Kidney capillary endothelial cell (primary cell): ENCODE results near the gene C6orf136.

Source experiments
- DNase-seq: peaks from one replicate; pipeline ENCODE4 v3.0.0-alpha.2; 2018; ENCODE audit warnings: low spot score

C6orf136 gene

GRCh38 chr6:30646450-30647241, at the start of gene C6orf136:
TSS of gene C6orf136 (plus strand) at chr6:30647133. CDS start at chr6:30647232, 99 bp downstream.
- peak; percentile 90 for DNase-seq

DNA sequence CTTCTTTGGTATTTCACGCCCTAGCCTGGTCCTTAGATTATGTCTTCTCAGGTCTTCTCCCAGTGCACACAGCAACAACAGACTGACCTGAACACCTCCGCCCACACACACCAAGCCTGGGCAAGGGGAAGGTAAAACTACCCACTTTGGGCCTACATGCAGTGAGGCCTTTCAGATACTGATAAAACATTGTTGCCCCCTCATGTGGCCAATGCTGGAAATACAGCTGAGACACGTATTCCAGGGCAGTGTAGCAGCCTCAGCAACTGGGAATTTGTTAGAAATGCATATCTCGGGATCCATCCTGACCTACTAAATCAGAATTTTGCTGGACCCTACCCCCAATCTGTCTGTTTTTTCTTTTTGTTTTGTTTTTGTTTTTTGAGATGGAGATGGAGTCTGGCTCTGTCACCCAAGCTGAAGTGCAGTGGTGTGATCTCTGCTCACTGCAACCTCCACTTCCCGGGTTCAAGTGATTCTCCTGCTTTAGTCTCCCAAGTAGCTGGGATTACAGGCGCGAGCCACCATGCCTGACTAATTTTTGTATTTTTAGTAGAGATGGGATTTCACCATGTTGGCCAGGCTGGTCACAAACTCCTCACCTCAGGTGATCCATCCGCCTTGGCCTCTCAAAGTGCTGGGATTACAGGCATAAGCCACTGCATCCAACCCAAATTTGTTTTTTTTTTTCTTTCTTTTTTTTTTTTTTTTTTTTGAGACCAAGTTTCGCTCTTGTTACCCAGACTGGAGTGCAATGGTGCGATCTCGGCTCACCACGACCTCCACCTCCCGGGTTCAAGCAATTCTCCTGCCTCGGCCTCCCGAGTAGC, 49.4 kb upstream of the C6orf136 start:
- DNase-seq, result peak; percentile 66

GRCh38 chr6:30598912-30599624, 47.9 kb upstream of the C6orf136 start:
- no peak for DNase-seq

DNA sequence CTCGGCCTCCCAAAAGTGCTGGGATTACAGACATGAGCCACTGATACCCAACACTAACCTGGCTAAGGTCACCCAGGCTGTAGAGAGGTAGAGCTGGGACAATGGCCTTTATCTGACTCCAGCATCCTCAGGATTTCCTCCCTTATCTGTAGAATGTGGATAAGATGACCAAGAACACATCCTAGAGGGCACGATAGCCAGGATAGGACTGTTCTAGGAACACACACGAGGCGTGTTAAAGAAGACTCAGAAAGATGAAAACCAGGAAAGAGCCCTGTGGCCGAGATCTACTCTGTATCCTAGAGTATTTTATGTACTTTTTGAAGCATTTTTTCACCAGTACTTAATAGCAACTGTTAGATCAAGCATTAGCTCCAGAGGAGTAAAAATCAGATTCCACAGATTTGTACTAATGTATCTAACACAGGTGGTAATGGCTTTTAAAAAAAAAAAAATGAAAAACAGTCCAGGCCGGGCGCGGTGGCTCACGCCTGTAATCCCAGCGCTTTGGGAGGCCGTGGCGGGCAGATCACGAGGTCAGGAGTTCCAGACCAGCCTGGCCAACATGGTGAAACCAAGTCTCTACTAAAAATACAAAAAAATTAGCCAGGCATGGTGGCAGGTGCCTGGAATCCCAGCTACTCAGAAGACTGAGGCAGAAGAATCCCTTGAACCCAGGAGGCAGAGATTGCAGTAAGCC, 47.2 kb upstream of the C6orf136 start:
- no peak for DNase-seq

DNA sequence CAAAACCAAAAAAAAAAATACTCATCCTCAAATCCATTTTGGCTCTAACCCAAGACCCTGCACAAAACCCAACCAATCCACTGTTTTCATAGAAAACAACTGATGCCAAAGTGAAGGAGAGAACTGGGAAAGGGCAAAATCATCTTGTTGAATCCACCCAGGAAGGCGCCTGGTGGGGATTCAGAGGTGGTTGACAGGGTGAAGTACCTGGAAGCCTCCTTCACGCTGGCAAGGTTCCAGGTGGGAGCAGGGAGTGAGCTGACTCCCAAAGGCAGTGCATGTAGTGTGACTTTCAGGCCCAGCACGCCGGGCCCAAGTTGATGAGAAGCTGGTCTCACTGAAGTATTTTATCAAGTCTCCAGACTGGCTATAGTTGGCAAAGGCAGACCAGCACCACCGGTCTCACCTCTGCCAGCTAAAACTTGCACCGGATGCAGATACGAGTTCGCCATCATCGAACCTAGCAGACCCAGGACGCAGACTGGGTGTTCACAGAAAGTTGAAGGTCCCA, 46.4 kb upstream of the C6orf136 start:
- DNase-seq, result no peak

DNA sequence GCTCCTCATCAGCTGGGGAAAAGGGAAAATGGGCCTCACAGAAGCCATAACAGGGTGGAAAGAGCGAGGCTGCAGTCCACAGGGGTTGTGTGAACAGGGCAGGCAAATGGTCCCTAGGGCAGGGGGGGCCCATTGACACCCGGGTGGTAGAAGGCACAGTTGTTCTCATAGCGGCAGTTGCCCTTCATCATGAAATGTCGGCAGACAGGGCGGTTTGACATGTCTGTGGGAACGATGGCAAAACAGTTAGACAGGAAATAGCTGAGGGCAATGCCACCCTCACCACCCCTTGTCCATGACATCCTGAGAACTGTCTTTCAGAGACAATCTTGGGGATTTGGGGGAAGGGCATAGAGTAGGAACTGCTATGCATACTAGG, 45.5 kb upstream of the C6orf136 start:
- no peak for DNase-seq

GRCh38 chr6:30601815-30602641, 44.9 kb upstream of the C6orf136 start:
- DNase-seq, result no peak

GRCh38 chr6:30603961-30604360, 43.0 kb upstream of the C6orf136 start:
- DNase-seq, result no peak

- DNase-seq, result no peak
Measured at GRCh38 chr6:30610065-30610464, 36.9 kb upstream of the C6orf136 start.

DNA sequence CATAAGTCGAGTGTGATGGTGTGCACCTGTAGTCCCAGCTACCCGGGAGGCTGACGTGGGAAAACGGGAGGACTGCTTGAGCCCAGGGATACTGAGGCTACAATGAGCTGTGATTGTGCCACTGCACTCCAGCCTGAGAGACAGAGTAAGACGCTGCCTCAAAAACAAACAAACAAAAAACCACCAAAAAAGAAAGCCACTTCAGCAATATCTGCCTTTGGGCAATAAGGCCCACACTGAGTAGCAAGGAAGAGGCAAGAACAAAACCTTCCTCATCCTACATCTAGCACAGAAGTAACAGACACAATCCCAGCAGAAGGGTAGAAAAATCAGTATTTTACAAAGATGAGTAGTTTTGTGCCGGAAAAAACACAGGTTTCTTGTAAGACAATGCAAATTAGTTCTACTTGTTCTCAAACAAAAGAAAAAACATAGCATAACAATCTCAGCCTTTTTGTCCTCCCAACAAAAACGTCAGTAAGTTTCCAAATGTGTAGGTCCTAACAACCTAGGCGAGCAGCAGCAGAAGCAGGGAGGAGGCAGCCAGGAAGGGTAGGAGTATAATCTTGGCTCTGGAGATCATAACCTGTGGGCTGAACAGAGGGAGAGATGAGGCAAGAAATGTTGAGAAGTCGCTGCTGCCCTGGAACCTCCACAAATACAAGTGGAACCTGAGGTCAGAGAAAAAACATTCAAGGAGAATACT, 35.6 kb upstream of the C6orf136 start:
- no peak for DNase-seq

GRCh38 chr6:30611856-30612194, 35.1 kb upstream of the C6orf136 start:
- no peak for DNase-seq

DNA sequence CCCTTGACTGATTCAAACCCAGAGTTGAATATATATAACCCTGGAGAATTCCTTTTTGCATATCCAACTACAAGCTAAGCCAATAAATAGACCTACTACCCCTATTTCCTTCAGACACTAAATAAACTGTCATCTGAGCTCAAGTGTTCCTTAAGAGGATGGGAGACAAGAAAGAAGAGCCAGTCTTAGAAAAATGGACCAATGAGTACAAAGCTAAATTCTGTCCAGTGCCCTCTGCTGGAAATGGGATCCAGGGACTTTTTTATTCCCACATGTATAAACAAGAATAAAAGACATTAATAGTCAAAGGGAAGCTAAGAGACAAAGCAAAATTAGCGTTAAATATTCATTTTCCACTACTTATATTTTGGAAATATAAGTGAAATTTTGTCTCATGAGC, 34.7 kb upstream of the C6orf136 start:
- DNase-seq, result no peak

DNA sequence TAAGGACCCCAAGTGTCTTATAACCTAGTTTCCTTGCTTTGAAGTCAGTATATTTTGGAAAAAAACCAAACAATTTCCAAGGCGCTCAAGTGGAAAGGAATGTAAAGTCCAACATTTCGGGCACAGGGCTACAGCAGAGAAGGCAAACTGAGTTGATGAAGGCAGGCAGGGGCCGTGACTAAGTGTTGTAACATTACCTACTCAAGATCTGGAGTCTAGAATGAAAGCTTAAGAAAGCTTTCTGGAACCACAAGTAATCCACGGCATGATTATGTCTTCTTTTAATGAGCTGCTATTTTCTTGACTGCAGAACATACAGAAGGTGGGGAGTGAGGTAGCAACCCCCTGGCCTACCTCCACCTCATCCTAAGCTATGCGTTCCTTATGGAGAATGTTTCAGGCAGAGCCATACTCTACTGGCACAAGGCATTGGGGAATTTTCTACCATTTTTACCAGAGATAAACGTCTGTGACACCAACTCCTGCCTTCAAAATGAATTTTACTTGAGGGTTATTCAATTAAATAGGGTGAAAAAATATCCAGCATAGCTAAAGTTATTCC, 34.2 kb upstream of the C6orf136 start:
- DNase-seq, result no peak

DNA sequence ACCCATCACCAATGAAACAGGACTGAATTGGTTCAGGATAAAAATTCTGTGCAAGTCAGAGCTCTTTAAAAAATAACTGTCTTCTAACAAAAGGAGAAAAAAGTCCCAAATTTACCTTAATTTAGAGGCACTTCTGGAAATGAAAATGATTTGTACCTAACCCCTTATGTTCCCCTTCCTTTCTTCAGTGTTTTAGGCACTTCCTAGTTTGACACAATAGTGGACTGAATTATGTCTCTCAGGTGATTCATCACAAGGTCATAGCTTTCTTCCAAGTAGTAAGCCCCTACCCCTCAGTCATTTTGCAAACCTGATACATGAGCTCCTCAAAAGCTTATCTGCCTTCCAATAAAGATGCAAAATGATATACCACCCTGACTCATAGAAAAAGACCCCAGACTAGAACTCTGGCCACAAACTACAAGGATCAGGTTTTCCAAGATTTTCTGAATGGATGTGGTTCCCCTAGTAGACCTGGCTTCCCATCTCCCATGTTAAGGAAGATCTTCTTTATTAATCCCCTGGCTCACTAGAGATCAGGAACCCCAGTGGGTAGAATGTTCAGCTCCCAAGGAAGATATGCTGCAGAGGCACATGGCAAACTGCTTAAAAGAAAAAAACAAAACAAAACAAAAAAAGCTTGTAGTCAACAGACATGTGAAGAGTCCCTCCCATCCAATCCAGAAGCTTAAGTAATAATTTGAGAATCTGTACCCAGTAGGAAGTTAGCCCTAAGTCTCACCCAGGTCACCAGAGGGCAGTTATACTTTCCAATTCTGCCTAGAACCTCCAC, 33.5 kb upstream of the C6orf136 start:
- no peak for DNase-seq

GRCh38 chr6:30614044-30614842, 32.7 kb upstream of the C6orf136 start:
- DNase-seq, result no peak

DNA sequence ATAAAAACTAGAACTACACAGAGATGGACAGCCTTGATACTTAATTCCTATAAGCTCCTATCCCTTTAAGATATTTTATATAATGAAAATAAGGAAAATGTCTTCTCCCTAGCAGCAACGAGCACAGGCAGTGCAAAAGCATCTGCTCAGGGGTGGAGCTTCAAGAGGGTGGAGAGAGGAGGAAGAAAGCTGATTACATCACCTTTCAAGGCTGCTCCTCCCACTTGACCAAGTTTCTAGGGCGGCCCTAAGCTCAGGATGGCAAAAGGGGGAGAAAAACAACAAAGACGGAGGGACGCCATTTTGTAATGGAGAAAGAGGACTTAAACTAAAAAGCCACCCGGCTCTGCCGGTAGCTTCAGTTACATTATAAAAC, 32.1 kb upstream of the C6orf136 start:
- peak; percentile 96 for DNase-seq

GRCh38 chr6:30615219-30615957, 31.5 kb upstream of the C6orf136 start:
- peak; percentile 64 for DNase-seq
